Stomach (tissue), 9 donors: Measurements from ENCODE around the gene ZNF692. TPM values are rescaled to one million over a fixed set of nuclear protein-coding genes. Genes with fewer than 3 reads are reported as not detected.
A peak's percentile ranks its signal among the peaks of the same experiment; 100 is the strongest.
"Not testable (repeated sequence)": the region's sequence is repeated elsewhere in the genome, so short reads cannot be mapped to it uniquely, and the experiment has no call there.

Source experiments
- DNase-seq, 2 donors: peaks; one replicate each; pipeline versions ENCODE4 v3.0.0 to v3.0.0-alpha.2; 2013 to 2019
- H3K27ac ChIP-seq, 5 donors: fragments of 200-600 bp in 4 of 5; sonication (generic) in 4 of 5; one replicate each; pipeline ENCODE4 v1.5.1; 2013 to 2019; ENCODE audit warnings: mild to moderate bottlenecking in 1 of 5, moderate library complexity in 1 of 5
- H3K27me3 ChIP-seq, 3 donors: fragments of 200-600 bp; sonication (generic); one replicate each; pipeline ENCODE4 v1.5.1; 2017 to 2019; ENCODE audit warnings: mixed run types in 1 of 3
- H3K36me3 ChIP-seq, 4 donors: fragments of 200-600 bp; sonication (generic); 1 replicate in 3 of 4; 2 replicates in 1 of 4; pipeline ENCODE4 v1.5.1; 2016 to 2019
- H3K4me1 ChIP-seq, 4 donors: fragments of 200-600 bp; sonication (generic); one replicate each; pipeline ENCODE4 v1.5.1; 2016 to 2019
- H3K4me3 ChIP-seq, 4 donors: fragments of 200-600 bp; sonication (generic) in 3 of 4; one replicate each; pipeline ENCODE4 v1.5.1; 2016 to 2019; ENCODE audit warnings: mild to moderate bottlenecking in 1 of 4
- H3K9me3 ChIP-seq, 4 donors: fragments of 200-600 bp; sonication (generic); one replicate each; pipeline ENCODE4 v1.5.1; 2016 to 2019
- EP300 ChIP-seq: sonication (generic); formaldehyde crosslinking; IDR thresholded peaks from one replicate; pipeline ENCODE4 v1.6.1; 2017; ENCODE audit warnings: antibody characterized with exemption
- POLR2A ChIP-seq, 4 donors: fragments of 450-650 bp; IDR thresholded peaks; one replicate each; pipeline ENCODE4 v1.6.1; 2016; ENCODE audit warnings: antibody characterized with exemption in 4 of 4, control low read depth in 2 of 4, mild to moderate bottlenecking in 1 of 4, moderate library complexity in 1 of 4
- POLR2AphosphoS5 ChIP-seq, 3 donors: sonication (generic); formaldehyde crosslinking; IDR thresholded peaks; one replicate each; pipeline ENCODE4 v1.6.1; 2016; ENCODE audit warnings: antibody characterized with exemption in 3 of 3
- WGBS, 5 donors: extraction: QIAGEN DNeasy Blood & Tissue Kit in 3 of 5; methylation state at CpG; one replicate each; pipeline versions ENCODE4 v1.1.5 to v1.1.7; 2013 to 2018; 5-methylcytosine and 5-hydroxymethylcytosine counted together
- intact Hi-C: fragments of 100-400 bp; cut with DNase I; formaldehyde crosslinking; loops from one replicate; pipeline ENCODE4 v1.15.1; 2023; ENCODE audit warnings: low total_unique reads
- polyA plus RNA-seq, 3 donors: library from polyadenylated mRNA; stranded (reverse); fragments of 200-250 nt; gene quantifications; one replicate each; pipeline ENCODE4 v1.2.3, GENCODE V29; 2013
- total RNA-seq, 5 donors: library from RNA; depleted of rRNA; stranded (reverse); fragments of >200 nt; gene quantifications; one replicate each; pipeline versions ENCODE4 v1.1.0 to v1.2.3, GENCODE V29; 2014 to 2016
- TF ChIP-seq, protein P1 (sequence below), 7 experiments: fragments of 450-650 bp in 4 of 7; fragments of 200-600 bp in 3 of 7; sonication (generic) in 3 of 7; IDR thresholded peaks; one replicate each; pipeline ENCODE4 v1.5.1; 2016 to 2019; ENCODE audit warnings: antibody characterized with exemption in 7 of 7, control low read depth in 2 of 7, mild to moderate bottlenecking in 1 of 7
- donor health status: healthy with polysubstance abuse.
- donor health status: Bipolar disorder and iron deficiency.
- donor health status: healthy.

Gene ZNF692
- total and polyA plus RNA-seq, 8 donors: 8.4 to 120 (median 76.4) TPM

DNA sequence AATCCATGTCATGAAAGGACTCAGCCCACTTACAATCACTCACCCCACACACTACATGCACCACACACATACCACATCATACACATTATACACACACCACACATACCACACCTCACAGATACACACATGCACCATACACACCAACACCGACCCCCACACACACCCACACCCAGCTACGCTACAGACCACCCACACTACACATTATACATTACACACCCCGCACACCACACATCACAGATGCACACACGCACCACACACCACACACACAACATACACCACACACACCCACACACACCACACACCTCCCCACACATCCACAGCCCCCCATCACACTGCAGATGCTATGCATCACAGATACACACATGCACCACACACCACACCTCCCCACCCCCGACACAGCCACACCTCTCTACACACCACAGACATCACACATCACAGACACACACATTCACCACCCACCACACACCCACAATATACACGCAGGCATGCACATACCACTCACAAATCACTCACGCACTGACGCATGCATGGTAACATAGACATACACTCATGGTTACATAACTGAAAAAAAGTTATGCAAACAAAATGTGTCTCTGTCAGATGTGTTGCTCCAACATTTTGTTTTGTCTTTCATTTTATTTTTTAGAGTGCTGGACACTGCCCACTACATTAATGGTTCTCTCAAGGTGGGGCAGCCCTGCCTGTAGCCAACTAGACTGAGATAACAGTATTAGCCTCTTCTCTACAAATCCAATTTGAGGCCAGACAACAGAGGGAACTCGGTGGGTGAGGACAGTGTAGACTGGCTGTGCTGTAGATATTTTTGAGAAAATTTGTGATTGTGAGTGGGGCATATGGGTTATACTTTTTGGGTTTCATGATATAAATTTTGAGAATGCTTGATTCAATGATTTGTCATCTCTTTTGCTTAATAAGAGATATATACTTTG is 31.9 kb upstream of the ZNF692 start:
- Histone ChIP-seq H3K4me1 (no peaks in the 10 kb centered on the region), H3K27ac (no peak overlapping the region), H3K36me3 (no peaks in the 10 kb centered on the region), H3K4me3 (no peak overlapping the region), H3K9me3 (no peaks in the 10 kb centered on the region), H3K27me3 (peaks cover 0 to 9% (median 0%) of the 10 kb centered on the region in 3 donors)
- DNase-seq: no peak
- intact Hi-C loops: no loop called here
- TF ChIP-seq EP300 (no peak), POLR2AphosphoS5 (IDR thresholded peaks at IDR 0.05) (no peak), POLR2A (IDR thresholded peaks at IDR 0.05) (no peak)
- TF ChIP-seq, protein P1, sequence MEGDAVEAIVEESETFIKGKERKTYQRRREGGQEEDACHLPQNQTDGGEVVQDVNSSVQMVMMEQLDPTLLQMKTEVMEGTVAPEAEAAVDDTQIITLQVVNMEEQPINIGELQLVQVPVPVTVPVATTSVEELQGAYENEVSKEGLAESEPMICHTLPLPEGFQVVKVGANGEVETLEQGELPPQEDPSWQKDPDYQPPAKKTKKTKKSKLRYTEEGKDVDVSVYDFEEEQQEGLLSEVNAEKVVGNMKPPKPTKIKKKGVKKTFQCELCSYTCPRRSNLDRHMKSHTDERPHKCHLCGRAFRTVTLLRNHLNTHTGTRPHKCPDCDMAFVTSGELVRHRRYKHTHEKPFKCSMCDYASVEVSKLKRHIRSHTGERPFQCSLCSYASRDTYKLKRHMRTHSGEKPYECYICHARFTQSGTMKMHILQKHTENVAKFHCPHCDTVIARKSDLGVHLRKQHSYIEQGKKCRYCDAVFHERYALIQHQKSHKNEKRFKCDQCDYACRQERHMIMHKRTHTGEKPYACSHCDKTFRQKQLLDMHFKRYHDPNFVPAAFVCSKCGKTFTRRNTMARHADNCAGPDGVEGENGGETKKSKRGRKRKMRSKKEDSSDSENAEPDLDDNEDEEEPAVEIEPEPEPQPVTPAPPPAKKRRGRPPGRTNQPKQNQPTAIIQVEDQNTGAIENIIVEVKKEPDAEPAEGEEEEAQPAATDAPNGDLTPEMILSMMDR (IDR thresholded peaks at IDR 0.05): no peak
- 86 to 91% (median 88%) methylated on average over 9 of the region's 9 CpGs for WGBS, 5 donors

- DNase-seq, H3K4me3 ChIP-seq, H3K36me3 ChIP-seq, H3K27me3 ChIP-seq, H3K27ac ChIP-seq, H3K4me1 ChIP-seq, H3K9me3 ChIP-seq, intact Hi-C loops: not testable (repeated sequence)
- WGBS, 5 donors: 73 to 85% (median 77%) methylated on average over 8 to 10 of the region's 10 CpGs
Observed at GRCh38 chr1:248889914-248890243, 31.0 kb upstream of the ZNF692 start.

- no peak overlapping the region for H3K27ac ChIP-seq
- H3K4me3 ChIP-seq: no peak overlapping the region
- intact Hi-C loops: no loop called here
- TF ChIP-seq POLR2A (IDR thresholded peaks at IDR 0.05): no peak
- peaks cover 0 to 4% (median 0%) of the 10 kb centered on the region in 3 donors for H3K27me3 ChIP-seq
- no peaks in the 10 kb centered on the region for H3K36me3 ChIP-seq
- 17 to 41% (median 32%) methylated on average over 1 of the region's 1 CpG for WGBS, 5 donors
- DNase-seq: peak in 1 of 2 donors; percentile 44
- no peaks in the 10 kb centered on the region for H3K9me3 ChIP-seq
- H3K4me1 ChIP-seq: no peaks in the 10 kb centered on the region
Observed at GRCh38 chr1:248886237-248886895, 27.5 kb upstream of the ZNF692 start.

DNA sequence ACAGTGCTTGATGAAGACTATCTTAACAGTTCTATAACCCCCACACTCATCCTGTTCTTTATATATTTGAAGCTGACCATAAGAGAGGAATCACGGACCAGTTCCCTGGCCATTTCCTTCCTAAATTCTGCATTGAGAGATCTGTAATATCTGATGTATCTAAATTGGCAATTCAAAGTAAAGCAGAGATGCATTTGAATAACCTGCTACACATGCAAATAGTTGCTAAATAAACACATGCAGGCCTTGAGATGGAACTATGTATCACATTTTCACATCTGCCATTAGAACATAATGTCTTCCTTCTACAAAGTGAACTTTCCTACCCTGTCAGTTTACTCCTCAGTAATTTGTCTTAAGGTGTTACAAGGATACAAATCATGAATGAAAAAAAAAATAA is 26.8 kb upstream of the ZNF692 start:
- H3K36me3 ChIP-seq: no peaks in the 10 kb centered on the region
- no peaks in the 10 kb centered on the region for H3K9me3 ChIP-seq
- no peak for DNase-seq
- H3K4me1 ChIP-seq: no peaks in the 10 kb centered on the region
- H3K4me3 ChIP-seq: no peak overlapping the region
- TF ChIP-seq, protein P1 (IDR thresholded peaks at IDR 0.05): no peak
- TF ChIP-seq POLR2AphosphoS5 (IDR thresholded peaks at IDR 0.05): no peak
- no peak for TF ChIP-seq EP300
- no peak for TF ChIP-seq POLR2A (IDR thresholded peaks at IDR 0.05)
- H3K27me3 ChIP-seq: peaks cover 0 to 2% (median 0%) of the 10 kb centered on the region in 3 donors
- H3K27ac ChIP-seq: no peak overlapping the region
- WGBS, 5 donors: 58 to 93% (median 85%) methylated on average over 1 of the region's 1 CpG
- intact Hi-C loops: no loop called here

GRCh38 chr1:248884632-248885295 is 25.9 kb upstream of the ZNF692 start:
- TF ChIP-seq POLR2AphosphoS5 (IDR thresholded peaks at IDR 0.05): no peak
- TF ChIP-seq, protein P1 (IDR thresholded peaks at IDR 0.05): no peak
- TF ChIP-seq POLR2A (IDR thresholded peaks at IDR 0.05): no peak
- no peak for TF ChIP-seq EP300
- Histone ChIP-seq H3K4me1 (no peaks in the 10 kb centered on the region), H3K27ac (no peak overlapping the region), H3K36me3 (no peaks in the 10 kb centered on the region), H3K4me3 (no peak overlapping the region), H3K27me3 (no peaks in the 10 kb centered on the region), H3K9me3 (no peaks in the 10 kb centered on the region)
- WGBS, 5 donors: 55 to 83% (median 65%) methylated on average over 1 of the region's 1 CpG
- intact Hi-C loops: no loop called here
- no peak for DNase-seq

GRCh38 chr1:248882427-248882826 is 23.5 kb upstream of the ZNF692 start:
- H3K4me3 ChIP-seq, H3K4me1 ChIP-seq, DNase-seq, H3K9me3 ChIP-seq, H3K36me3 ChIP-seq, H3K27me3 ChIP-seq, intact Hi-C loops, H3K27ac ChIP-seq: not testable (repeated sequence)
- 69 to 83% (median 81%) methylated on average over 5 to 7 of the region's 7 CpGs for WGBS, 5 donors
